ENCODE results near the gene WDR49.

The WDR49 gene

GRCh38 chr3:167489571-167489970 lies 164.2 kb downstream of the WDR49 start:
- no peak for DNase-seq (ENCODE audit: low read depth in 2 of 2)

GRCh38 chr3:167487556-167487955 lies 166.2 kb downstream of the WDR49 start:
- DNase-seq (ENCODE audit: low read depth in 2 of 2) = no peak

- no peak for DNase-seq (ENCODE audit: low read depth in 2 of 2)
These were observed 169.2 kb downstream of the WDR49 start for GRCh38 chr3:167484551-167484950.

- DNase-seq (ENCODE audit: low read depth in 2 of 2) = no peak
These were observed 169.8 kb downstream of the WDR49 start for GRCh38 chr3:167483708-167484475.

GRCh38 chr3:167481164-167481563 lies 172.6 kb downstream of the WDR49 start:
- DNase-seq (ENCODE audit: low read depth in 2 of 2) = no peak

- no peak for DNase-seq (ENCODE audit: low read depth in 2 of 2)
These were observed 173.0 kb downstream of the WDR49 start for GRCh38 chr3:167480748-167481147.

GRCh38 chr3:167473863-167474262 lies 179.9 kb downstream of the WDR49 start, which contains the start of gene SERPINI2:
Gene SERPINI2 (minus strand): TSS chr3:167474042. CDS start chr3:167471834, 2,208 bp downstream.
- DNase-seq (ENCODE audit: low read depth in 2 of 2) = no peak

- no peak for DNase-seq (ENCODE audit: low read depth in 2 of 2)
These were observed 184.4 kb downstream of the WDR49 start for GRCh38 chr3:167469381-167469780.

GRCh38 chr3:167467848-167468611 lies 185.7 kb downstream of the WDR49 start:
- DNase-seq (ENCODE audit: low read depth in 2 of 2) = no peak

GRCh38 chr3:167466966-167467365 lies 186.8 kb downstream of the WDR49 start:
- no peak for DNase-seq (ENCODE audit: low read depth in 2 of 2)

GRCh38 chr3:167456157-167456799 lies 197.5 kb downstream of the WDR49 start:
- no peak for DNase-seq (ENCODE audit: low read depth in 2 of 2)

GRCh38 chr3:167453815-167454214 lies 199.9 kb downstream of the WDR49 start:
- DNase-seq (ENCODE audit: low read depth in 2 of 2) = no peak

GRCh38 chr3:167451282-167451681 lies 202.5 kb downstream of the WDR49 start:
- DNase-seq (ENCODE audit: low read depth in 2 of 2) = no peak

GRCh38 chr3:167450675-167451074 lies 203.1 kb downstream of the WDR49 start:
- no peak for DNase-seq (ENCODE audit: low read depth in 2 of 2)

- DNase-seq (ENCODE audit: low read depth in 2 of 2) = no peak
These were observed 203.5 kb downstream of the WDR49 start for GRCh38 chr3:167450195-167450594.

GRCh38 chr3:167445491-167445890 lies 208.3 kb downstream of the WDR49 start:
- no peak for DNase-seq (ENCODE audit: low read depth in 2 of 2)

- no peak for DNase-seq (ENCODE audit: low read depth in 2 of 2)
These were observed 212.5 kb downstream of the WDR49 start for GRCh38 chr3:167441256-167441655.

- DNase-seq (ENCODE audit: low read depth in 2 of 2) = no peak
These were observed 216.2 kb downstream of the WDR49 start for GRCh38 chr3:167437428-167438139.

Measured in stimulated activated CD4-positive, alpha-beta T cell treated with anti-CD3 and anti-CD28 coated beads, Interleukin-15, amount 100 ng/mL, for 48 hours (primary cell).